Skeletal muscle cell (primary cell): ENCODE data around the gene MED27.

Experiments
- DNase-seq: peaks from one replicate; pipeline ENCODE4 v3.0.0-alpha.2; 2010; ENCODE audit warnings: low read depth
- H3K4me3 ChIP-seq: 2 replicates; pipeline ENCODE4 v1.5.1; 2011; ENCODE audit warnings: low read depth, mild to moderate bottlenecking, control low read depth, low read length, moderate library complexity

MED27 gene

DNA sequence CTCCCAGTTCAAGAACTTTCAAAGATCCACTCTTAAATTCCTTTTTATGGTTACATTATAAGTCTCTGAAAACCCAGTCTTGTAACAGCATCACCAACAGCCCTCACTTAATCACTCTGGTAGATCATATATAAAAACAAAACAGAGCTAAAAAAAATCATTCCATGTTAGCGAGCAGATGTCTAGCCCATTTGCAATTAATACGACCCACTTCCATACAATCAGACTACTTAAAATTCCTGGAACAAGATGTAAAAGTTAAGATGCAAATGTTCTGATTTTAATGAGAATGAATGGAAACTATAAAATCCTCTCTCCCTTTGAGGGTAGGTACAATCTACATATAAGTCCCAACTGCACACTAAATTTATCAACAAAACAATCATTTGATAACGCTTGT is 167.0 kb downstream of the MED27 start:
- no peak overlapping the region for H3K4me3 ChIP-seq
- DNase-seq = no peak

DNA sequence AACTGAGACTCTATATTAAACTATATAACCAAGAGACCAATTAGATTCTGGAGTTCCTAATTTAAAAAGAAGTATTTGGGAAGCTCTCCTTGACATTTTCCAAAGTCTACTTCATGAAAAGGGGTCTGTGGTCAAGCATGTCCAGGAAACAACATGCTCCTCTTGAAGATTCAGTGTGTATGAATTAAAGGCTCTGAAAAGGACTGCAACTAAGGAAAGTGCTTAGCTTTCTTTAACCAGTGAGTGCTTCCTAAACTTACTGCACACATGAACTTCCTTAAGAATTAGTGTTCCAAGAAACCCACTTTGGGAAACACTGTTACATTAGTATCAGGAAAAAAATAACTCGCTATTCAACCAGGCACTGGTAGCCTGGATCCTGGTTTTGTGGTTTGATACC is 167.6 kb downstream of the MED27 start:
- no peak for DNase-seq
- H3K4me3 ChIP-seq = no peak overlapping the region

DNA sequence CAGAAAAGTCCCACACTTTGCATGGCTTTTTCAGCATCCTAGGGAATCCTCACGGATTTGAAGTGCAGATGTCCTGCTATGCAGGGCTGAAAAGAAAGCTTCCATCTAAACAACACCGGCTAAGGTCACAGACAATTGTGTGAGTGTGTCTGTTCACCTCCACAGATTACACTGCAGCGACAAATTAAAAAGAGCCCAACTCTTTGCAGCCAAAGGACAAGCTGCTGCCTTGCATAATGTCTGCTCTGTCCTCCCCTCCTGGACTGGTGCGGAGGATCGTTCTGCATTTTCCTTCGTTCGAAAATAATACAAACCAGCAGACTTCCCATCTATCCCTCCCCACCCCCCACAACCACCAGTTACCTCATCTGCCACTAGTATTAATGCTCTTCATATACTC is 169.1 kb downstream of the MED27 start:
- DNase-seq = no peak
- no peak overlapping the region for H3K4me3 ChIP-seq

DNA sequence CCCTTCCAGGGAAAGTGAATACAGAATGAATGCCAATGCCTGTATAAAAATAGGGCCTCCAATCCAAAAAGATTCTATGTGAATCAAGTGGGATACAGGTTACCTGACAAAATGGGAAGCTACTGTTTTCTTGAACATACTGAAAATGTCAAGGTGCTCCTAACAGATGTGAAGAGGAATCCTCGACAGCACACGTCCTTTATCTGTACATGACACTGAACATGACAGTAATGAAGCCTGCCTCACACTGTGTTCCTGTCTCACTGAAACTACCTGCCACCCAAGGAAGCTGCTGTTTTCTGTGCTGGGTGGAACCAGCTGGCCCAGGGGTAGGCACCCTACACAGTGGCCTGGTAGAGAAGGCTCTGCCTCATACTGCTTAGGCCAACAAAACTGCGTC is 174.5 kb downstream of the MED27 start:
- H3K4me3 ChIP-seq = no peak overlapping the region
- DNase-seq = no peak

DNA sequence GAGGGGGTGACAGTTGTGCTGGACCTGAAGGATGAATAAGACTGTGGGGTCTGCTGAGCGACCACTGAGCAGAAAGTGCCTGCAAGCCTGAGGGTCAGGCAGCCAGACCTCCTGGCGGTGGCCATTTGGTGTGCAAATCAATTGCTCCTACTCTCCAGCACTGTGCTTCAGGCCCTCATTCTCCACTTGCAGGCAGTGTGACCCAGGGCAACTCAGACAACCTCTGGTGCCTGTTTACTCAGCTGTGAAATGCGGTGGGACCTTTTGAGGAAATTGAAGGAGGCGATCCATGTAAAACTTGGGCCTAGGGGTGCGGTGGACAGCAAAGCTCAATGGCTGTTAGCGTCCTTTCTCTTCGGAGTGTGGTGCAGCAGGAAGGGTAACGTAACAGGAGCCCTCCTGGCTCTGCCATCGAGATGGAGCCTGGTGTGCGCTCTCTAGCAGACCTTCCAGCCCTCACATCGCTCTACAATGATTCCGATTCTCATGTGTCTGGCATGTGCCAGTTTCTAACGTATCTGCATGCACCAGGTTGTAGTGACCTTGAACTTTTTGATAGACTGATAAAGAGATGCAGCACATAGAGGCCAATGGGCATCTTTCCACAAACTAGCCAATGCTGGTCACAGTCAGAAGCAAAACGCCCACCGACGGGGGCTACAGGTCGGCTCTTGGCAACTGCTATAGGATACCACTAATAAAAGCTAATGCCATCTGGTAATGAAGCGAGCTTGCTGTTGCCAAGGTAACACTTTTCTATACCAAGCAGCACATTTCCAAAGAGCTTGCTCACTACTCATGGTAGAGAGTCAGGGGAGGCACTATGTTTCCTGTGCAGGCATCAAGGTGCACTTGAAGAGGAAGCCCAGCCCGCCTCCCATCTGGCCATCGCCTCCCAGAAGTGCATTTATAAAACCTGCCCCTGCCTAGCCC is 180.1 kb downstream of the MED27 start:
- no peak overlapping the region for H3K4me3 ChIP-seq
- no peak for DNase-seq

- H3K4me3 ChIP-seq = no peak overlapping the region
- no peak for DNase-seq
These were observed 186.7 kb downstream of the MED27 start for GRCh38 chr9:131892902-131893500.

DNA sequence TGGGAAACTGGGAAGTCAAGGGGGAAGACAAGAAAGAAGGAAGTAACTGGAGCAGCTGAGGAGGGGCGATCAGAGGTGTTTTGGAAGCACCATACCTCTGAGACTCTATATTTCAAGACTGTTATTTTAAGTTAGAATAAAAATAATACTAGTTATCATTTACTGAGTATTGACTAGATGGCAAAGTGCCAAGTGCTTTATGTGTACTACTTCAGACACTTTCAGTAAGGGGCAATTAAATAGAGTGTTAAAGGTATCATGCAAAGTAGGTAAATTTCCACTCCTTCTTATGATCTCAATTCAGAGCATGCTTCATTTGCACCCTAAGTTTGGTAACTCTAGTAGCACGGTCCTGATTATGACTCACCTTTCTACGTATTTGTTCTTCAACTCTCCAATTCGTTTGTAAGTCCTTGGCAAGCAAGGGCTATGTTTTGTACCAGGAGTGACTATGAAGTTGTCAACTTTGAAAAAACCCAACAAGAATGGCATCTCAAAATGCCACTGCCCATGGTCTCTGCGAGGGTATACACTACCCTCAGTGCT is 187.4 kb downstream of the MED27 start:
- no peak for DNase-seq

DNA sequence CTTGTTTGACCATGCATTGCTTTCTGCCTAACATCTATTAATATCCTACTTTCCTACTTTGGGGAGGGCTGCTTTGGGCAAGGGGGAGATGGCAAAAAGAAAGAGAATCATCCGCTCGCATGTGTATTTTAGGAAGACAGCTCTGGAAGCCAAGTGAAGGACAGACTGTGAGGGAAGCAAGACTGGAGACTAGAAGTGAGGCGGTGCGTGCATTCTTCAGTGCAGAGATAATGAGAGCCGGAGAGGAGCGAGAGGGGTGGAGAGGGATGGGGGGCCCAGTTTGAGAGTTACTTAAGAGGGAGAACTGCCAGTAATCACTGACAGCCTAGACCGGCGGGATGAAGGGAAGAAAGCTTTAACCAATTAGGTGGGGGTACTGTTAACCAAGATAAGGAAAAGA is 188.1 kb downstream of the MED27 start:
- DNase-seq = no peak
- H3K4me3 ChIP-seq = no peak overlapping the region

More for the DNA sequence above, 187.4 kb downstream of the MED27 start:
- no peak overlapping the region for H3K4me3 ChIP-seq

- DNase-seq = no peak
- no peak overlapping the region for H3K4me3 ChIP-seq
These were observed 190.0 kb downstream of the MED27 start for GRCh38 chr9:131889437-131890251.

DNA sequence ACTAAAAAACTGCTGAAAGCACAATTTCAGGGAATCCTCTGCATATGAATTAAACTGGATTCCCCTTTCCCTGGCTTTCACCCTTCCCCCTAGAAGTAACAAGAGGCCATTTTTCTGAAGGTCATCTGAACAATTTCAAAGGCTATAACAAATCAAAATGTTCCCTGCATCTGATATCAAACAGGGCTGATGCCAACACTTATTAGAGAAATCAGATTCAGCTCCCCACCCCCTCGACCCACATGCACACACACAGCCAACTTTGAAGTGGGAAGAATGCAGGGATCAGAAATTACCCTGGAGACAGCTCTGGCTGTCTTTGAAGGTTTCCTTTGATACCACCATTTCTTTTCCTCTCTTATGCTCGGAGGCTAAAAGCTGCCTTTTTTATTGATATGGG is 190.7 kb downstream of the MED27 start:
- DNase-seq = no peak
- H3K4me3 ChIP-seq = no peak overlapping the region

DNA sequence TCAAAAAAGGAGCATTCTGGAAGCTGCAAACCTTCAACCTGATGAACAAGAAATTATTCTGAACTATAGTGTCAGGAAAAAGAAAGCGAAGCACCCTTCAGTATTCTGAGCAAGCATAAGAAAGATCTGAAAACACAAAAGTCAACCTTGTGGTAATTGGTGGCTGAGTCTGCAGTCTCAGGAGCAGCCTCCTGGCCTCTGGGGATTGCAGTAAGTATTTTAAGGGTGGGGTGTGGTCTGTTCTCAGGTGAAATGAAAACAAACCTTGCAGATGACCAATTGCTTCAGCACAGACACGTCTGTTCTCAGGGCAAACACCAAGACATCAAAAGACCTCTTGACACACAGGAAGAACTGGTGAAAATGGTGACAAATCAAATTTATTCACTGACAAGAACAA is 192.0 kb downstream of the MED27 start:
- H3K4me3 ChIP-seq = no peak overlapping the region
- no peak for DNase-seq

DNA sequence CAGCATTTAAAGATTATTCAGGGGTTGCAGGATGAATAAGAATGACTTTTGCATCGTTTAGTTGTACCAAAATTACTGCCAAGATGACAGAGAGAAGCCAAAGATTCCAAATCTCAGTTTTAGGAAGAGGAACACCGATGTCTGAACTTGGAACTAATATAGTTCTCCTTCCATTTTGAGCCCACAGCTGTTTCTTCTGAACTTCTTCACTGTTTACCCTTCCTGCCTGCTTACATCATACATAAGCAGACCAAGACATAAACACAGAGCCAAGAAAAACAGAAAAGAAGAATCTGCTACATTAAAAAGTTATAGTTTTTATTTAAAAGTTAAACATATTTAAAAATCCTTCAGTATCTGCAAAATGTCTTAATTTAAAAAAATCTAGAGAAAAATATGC is 192.8 kb downstream of the MED27 start:
- peak; percentile 4 for DNase-seq
- no peak overlapping the region for H3K4me3 ChIP-seq

GRCh38 chr9:131885144-131885609 is 194.5 kb downstream of the MED27 start:
- no peak overlapping the region for H3K4me3 ChIP-seq
- DNase-seq = no peak

- no peak for DNase-seq
- no peak overlapping the region for H3K4me3 ChIP-seq
These were observed 195.4 kb downstream of the MED27 start for GRCh38 chr9:131884222-131884621.

DNA sequence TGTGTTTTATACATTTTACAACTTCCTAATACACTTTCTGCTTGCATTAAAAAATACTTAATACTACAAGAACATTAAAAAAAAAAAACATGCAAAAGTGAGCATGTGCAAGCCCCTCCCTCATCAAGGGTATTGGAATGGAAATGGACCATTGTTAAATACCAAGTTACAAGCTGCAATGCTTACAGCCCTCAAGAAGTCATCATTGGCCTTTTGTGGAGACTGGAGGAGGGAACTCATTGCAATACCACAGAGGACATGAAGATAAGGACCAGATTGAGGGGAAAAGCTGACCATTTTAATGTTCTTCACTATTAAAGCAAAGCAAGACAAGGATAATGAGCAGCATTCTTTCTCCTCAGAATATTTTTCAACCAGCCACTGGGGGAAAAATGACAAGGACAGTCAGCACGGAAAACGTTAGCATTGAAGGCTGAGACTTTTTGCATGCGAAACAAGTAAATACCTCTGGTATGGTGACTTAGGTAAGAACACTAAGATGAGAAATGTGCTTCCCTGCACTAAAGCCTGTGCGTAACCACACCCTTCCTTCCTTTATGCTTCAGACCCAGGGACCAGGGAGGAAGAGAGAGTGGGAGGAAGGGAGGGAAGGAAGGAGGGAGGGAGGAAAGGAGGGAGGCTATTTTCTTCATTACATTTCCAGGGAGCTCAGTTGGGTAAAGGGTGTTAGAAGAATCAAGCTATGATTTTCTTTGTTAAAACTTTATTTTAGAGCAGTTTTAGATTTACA is 198.7 kb downstream of the MED27 start:
- no peak for DNase-seq
- no peak overlapping the region for H3K4me3 ChIP-seq

DNA sequence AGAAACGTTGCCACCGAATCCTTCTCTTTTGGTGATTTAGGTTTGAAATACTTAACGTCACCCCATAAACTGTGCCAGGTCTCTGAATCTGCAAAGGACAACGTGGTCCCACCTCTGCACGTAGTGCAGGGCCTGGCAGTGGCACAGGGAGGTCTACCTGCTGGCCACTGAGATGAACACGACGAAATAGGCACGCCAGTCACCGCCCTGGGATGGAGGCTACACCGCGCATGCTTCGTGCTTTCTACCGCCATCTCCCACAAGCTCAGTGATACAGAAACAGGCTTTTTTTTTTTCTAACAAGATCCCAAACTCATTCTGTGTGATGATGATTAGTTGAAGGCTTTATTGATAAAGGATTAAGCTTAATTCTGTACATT is 199.8 kb downstream of the MED27 start:
- DNase-seq = no peak
- no peak overlapping the region for H3K4me3 ChIP-seq

- no peak for DNase-seq
- no peak overlapping the region for H3K4me3 ChIP-seq
These were observed 200.3 kb downstream of the MED27 start for GRCh38 chr9:131879181-131879910.

DNA sequence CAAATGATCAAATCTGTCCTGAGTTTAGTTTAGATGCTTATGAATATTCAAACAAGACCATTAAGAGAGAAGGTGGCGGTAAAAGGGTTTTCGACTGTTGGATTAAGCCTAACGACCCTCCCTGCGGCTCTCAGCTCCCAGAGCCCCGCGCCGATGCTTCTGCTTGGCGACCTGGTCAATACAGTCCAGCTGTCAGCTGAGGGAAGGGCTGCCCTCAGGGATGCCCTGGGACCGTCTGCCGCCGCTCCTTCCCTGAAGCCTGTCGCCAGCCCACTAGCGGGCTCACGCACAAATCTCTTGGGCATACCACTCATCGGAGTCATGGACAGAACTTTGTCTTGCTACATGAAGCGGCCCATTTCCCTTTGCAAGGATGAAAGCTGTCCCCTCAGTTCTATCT is 203.2 kb downstream of the MED27 start:
- no peak overlapping the region for H3K4me3 ChIP-seq
- DNase-seq = no peak
